ENCODE results near the gene RAB31. TPM values are rescaled to one million over a fixed set of nuclear protein-coding genes. Genes with fewer than 3 reads are reported as not detected.
"Not testable (repeated sequence)": the region's sequence is repeated elsewhere in the genome, so short reads cannot be mapped to it uniquely, and the experiment has no call there.

RAB31 gene
- total RNA-seq, 3 donors from 2014 or later, result 22.4 to 110 (median 32.4) TPM

GRCh38 chr18:9763157-9763556 is 55.1 kb downstream of the RAB31 start:
- intact Hi-C loops (cut with DNase I; ENCODE audit: low total_unique reads), result no loop called here
- H3K36me3 ChIP-seq, result no peaks in the 10 kb centered on the region
- DNase-seq (ENCODE audit: low spot score in 2 of 2), result no peak
- peaks cover 0 to 4% of the 10 kb centered on the region in 2 donors for H3K9me3 ChIP-seq
- H3K27me3 ChIP-seq, result no peaks in the 10 kb centered on the region
- no peak for TF ChIP-seq POLR2AphosphoS5 (IDR thresholded peaks at IDR 0.05)
- TF ChIP-seq POLR2A (IDR thresholded peaks at IDR 0.05), result no peak
- TF ChIP-seq, protein P1, sequence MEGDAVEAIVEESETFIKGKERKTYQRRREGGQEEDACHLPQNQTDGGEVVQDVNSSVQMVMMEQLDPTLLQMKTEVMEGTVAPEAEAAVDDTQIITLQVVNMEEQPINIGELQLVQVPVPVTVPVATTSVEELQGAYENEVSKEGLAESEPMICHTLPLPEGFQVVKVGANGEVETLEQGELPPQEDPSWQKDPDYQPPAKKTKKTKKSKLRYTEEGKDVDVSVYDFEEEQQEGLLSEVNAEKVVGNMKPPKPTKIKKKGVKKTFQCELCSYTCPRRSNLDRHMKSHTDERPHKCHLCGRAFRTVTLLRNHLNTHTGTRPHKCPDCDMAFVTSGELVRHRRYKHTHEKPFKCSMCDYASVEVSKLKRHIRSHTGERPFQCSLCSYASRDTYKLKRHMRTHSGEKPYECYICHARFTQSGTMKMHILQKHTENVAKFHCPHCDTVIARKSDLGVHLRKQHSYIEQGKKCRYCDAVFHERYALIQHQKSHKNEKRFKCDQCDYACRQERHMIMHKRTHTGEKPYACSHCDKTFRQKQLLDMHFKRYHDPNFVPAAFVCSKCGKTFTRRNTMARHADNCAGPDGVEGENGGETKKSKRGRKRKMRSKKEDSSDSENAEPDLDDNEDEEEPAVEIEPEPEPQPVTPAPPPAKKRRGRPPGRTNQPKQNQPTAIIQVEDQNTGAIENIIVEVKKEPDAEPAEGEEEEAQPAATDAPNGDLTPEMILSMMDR (IDR thresholded peaks at IDR 0.05), result no peak
- H3K4me1 ChIP-seq, result no peaks in the 10 kb centered on the region
- no peak overlapping the region for H3K4me3 ChIP-seq
- H3K27ac ChIP-seq, result no peak overlapping the region

GRCh38 chr18:9764011-9764481 is 55.9 kb downstream of the RAB31 start:
- Histone ChIP-seq H3K27ac (no peak overlapping the region), H3K9me3 (peaks cover 0 to 4% of the 10 kb centered on the region in 2 donors), H3K4me3 (no peak overlapping the region), H3K36me3 (no peaks in the 10 kb centered on the region), H3K4me1 (no peaks in the 10 kb centered on the region), H3K27me3 (no peaks in the 10 kb centered on the region)
- no peak for TF ChIP-seq POLR2AphosphoS5 (IDR thresholded peaks at IDR 0.05)
- no peak for TF ChIP-seq POLR2A (IDR thresholded peaks at IDR 0.05)
- TF ChIP-seq, protein P1 (IDR thresholded peaks at IDR 0.05), result no peak
- no peak for DNase-seq (ENCODE audit: low spot score in 2 of 2)
- intact Hi-C loops (cut with DNase I; ENCODE audit: low total_unique reads), result no loop called here

- intact Hi-C loops (cut with DNase I; ENCODE audit: low total_unique reads), result no loop called here
- no peak overlapping the region for H3K27ac ChIP-seq
Measured at GRCh38 chr18:9765501-9765900, 57.4 kb downstream of the RAB31 start.

DNA sequence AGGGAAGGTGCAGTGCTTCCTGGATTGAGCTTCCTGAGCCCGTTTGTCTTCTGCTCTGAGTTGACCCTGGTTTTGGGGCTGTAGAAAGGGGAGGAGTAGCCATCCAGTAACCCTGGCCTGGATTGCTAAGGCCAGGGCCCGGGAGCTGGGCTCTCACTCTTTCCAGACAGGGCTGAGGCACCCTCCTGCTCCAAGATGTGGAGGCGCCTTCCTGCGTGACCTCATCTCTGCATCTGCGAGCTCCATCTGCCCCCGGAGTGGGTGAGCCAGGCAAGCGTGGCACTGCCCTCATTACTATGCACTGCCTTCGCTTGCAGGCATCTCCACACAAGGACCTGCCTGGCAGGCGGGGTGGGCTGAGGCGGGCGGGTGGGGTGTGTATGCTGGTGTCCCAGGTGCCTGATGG is 58.0 kb downstream of the RAB31 start:
- DNase-seq (ENCODE audit: low spot score in 2 of 2), result no peak
- Histone ChIP-seq H3K27me3 (no peaks in the 10 kb centered on the region), H3K4me3 (no peak overlapping the region), H3K4me1 (no peaks in the 10 kb centered on the region), H3K27ac (no peak overlapping the region), H3K9me3 (peaks cover 0 to 4% of the 10 kb centered on the region in 2 donors), H3K36me3 (no peaks in the 10 kb centered on the region)
- intact Hi-C loops (cut with DNase I; ENCODE audit: low total_unique reads), result no loop called here
- TF ChIP-seq POLR2AphosphoS5 (IDR thresholded peaks at IDR 0.05) (no peak), POLR2A (IDR thresholded peaks at IDR 0.05) (no peak)
- TF ChIP-seq, protein P1 (IDR thresholded peaks at IDR 0.05), result no peak

More at GRCh38 chr18:9765501-9765900, 57.4 kb downstream of the RAB31 start:
- TF ChIP-seq POLR2AphosphoS5 (IDR thresholded peaks at IDR 0.05) (no peak), POLR2A (IDR thresholded peaks at IDR 0.05) (no peak)
- TF ChIP-seq, protein P1 (IDR thresholded peaks at IDR 0.05), result no peak
- Histone ChIP-seq H3K27me3 (no peaks in the 10 kb centered on the region), H3K9me3 (peaks cover 0 to 4% of the 10 kb centered on the region in 2 donors), H3K36me3 (no peaks in the 10 kb centered on the region), H3K4me1 (no peaks in the 10 kb centered on the region), H3K4me3 (no peak overlapping the region)
- no peak for DNase-seq (ENCODE audit: low spot score in 2 of 2)

GRCh38 chr18:9766740-9767139 is 58.6 kb downstream of the RAB31 start:
- intact Hi-C loops (cut with DNase I; ENCODE audit: low total_unique reads), result no loop called here
- TF ChIP-seq, protein P1 (IDR thresholded peaks at IDR 0.05), result no peak
- TF ChIP-seq POLR2AphosphoS5 (IDR thresholded peaks at IDR 0.05), result no peak
- TF ChIP-seq POLR2A (IDR thresholded peaks at IDR 0.05), result no peak
- Histone ChIP-seq H3K4me3 (no peak overlapping the region), H3K9me3 (peaks cover 0 to 4% of the 10 kb centered on the region in 2 donors), H3K27ac (no peak overlapping the region), H3K27me3 (no peaks in the 10 kb centered on the region), H3K36me3 (no peaks in the 10 kb centered on the region), H3K4me1 (no peaks in the 10 kb centered on the region)
- DNase-seq (ENCODE audit: low spot score in 2 of 2), result no peak

DNA sequence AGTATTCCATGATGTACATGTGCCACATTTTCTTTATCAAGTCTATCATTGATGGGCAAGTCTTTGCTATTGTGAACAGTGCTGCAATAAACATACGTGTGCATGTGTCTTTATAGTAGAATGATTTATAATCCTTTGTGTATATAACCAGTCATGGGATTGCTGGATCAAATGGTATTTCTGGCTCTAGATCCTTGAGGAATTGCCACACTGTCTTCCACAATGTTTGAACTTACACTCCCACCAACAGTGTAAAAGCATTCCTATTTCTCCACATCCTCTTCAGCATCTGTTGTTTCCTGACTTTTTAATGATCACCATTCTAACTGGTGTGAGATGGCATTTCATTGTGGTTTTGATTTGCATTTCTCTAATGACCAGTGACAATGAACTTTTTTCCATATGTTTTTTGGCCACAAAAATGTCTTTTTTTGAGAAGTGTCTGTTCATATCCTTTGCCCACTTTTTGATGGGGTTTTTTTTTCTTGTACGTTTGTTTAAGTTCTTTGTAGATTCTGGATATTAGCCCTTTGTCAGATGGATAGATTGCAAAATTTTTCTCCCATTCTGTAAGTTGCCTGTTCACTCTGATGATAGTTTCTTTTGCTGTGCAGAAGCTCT is 60.1 kb downstream of the RAB31 start:
- H3K9me3 ChIP-seq; H3K27ac ChIP-seq; H3K4me1 ChIP-seq; H3K36me3 ChIP-seq; intact Hi-C loops (cut with DNase I; ENCODE audit: low total_unique reads); H3K4me3 ChIP-seq; DNase-seq (ENCODE audit: low spot score in 2 of 2); H3K27me3 ChIP-seq: not testable (repeated sequence)

DNA sequence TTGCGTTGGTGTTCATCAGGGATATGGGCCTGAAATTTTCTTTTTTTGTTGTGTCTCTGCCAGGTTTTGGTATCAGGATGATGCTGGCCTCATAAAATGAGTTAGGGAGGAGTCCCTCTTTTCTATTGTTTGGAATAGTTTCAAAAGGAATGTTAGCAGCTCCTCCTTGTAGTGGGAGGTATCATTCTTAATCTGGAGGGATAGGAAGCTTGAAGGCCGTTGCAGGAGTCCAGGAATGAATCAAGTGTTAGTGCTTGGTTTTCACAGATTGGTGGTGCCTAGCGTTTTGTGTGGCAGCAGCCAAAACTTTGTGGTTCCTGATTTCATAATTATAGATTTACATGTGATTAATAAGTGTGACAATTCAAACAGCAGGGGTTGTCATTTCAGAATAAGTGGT is 62.0 kb downstream of the RAB31 start:
- H3K4me1 ChIP-seq; H3K27me3 ChIP-seq; H3K27ac ChIP-seq; H3K4me3 ChIP-seq; DNase-seq (ENCODE audit: low spot score in 2 of 2); H3K9me3 ChIP-seq; H3K36me3 ChIP-seq; intact Hi-C loops (cut with DNase I; ENCODE audit: low total_unique reads): not testable (repeated sequence)

Data from breast epithelium (tissue), 4 donors.